A673 (cell line): ENCODE data around the gene SLC16A3.

Experiments used
- CTCF ChIP-seq: fragments of 300-800, 200-600 bp; sonication (generic); conservative IDR thresholded peaks from 2 replicates; pipeline ENCODE4 v1.5.1; 2017; ENCODE audit warnings: low read depth, mild to moderate bottlenecking, antibody characterized with exemption, low read length, moderate library complexity, mixed read lengths
- EZH2 ChIP-seq: fragments of 200-600 bp; sonication (generic); IDR thresholded peaks from 2 replicates; pipeline ENCODE4 v1.6.1; 2017; ENCODE audit warnings: borderline replicate concordance, low read depth, mild to moderate bottlenecking, mixed read lengths, antibody characterized with exemption, low read length; ENCODE audit not compliant: poor library complexity, severe bottlenecking

GRCh38 chr17:82221341-82221902, 7.4 kb upstream of the SLC16A3 start:
- TF ChIP-seq CTCF: no peak
- TF ChIP-seq EZH2: no peak
